GM10266 (cell line): Measurements from ENCODE around the gene PLXNA4.

Experiments used
- DNase-seq: peaks from one replicate; pipeline ENCODE4 v3.0.0; 2012; ENCODE audit errors: extremely low spot score
- TF ChIP-seq, protein P1 (sequence below): IDR thresholded peaks from 2 replicates; pipeline ENCODE4 v1.5.1; 2012; ENCODE audit warnings: mild to moderate bottlenecking, low read depth; ENCODE audit not compliant: control insufficient read depth, insufficient read depth; ENCODE audit errors: missing control alignments

PLXNA4 gene

DNA sequence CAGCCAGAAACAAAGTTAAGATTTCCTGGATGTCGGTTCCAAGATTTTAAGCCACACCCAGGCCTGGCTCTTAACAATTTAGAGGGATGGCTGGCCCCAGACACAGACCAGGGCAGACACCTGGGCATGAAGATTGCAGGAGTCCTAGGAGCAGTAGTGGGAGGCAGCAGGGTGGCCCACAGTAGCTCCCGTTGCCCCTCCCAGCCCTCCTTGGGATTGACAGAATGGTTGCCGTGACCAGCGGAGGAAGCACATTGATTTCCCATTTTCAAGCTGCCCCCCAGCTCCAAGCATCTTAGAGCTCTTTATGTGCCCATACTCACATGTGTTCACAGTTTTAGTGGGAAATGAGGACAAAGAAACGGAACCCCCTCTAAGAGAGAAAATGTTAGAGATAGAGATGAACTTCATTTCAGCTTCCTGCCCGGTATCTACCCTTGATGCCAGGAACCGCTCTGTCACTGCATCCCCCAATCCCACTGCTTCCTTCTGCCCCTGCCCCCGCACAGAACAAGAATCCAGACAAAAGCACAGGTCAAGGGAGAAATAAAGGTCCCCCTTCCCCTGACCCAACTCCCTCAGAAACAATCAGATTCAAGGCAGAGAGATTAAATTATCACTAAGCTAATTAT lies 101.1 kb downstream of the PLXNA4 start:
- no peak for DNase-seq

DNA sequence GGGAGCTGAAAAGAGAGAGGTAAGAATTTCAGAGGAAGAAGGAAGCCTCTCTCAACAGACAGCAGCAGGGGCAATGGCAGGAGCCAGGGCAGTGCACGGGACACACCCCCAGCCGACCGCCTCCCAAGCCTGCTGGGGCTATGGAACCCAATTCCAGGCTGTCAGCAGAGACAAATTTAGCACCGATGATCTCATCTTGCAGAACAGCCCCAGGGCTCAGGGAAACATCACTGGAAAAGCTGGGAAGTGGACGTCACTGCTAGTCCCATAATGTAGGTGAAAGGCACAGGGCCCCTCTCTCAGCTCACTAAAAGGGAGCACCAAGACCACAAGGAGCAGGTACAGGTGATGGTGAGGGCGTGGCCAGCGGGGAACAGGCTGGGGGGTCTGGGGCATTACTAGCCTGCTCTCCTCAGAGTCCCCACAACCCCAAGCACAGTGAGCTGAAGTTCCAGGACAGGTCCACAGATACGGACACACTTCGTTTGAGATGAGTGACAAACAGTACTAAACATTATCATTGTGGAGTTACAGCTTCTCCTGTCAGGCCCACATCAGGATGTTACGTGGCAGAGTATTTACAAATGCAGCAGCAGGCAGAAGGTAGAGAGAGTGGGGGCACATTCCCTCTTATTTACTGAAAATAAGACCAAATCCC lies 103.7 kb downstream of the PLXNA4 start:
- DNase-seq = no peak

More for the DNA sequence above, 101.1 kb downstream of the PLXNA4 start:
- TF ChIP-seq, protein P1, sequence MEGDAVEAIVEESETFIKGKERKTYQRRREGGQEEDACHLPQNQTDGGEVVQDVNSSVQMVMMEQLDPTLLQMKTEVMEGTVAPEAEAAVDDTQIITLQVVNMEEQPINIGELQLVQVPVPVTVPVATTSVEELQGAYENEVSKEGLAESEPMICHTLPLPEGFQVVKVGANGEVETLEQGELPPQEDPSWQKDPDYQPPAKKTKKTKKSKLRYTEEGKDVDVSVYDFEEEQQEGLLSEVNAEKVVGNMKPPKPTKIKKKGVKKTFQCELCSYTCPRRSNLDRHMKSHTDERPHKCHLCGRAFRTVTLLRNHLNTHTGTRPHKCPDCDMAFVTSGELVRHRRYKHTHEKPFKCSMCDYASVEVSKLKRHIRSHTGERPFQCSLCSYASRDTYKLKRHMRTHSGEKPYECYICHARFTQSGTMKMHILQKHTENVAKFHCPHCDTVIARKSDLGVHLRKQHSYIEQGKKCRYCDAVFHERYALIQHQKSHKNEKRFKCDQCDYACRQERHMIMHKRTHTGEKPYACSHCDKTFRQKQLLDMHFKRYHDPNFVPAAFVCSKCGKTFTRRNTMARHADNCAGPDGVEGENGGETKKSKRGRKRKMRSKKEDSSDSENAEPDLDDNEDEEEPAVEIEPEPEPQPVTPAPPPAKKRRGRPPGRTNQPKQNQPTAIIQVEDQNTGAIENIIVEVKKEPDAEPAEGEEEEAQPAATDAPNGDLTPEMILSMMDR = no peak

DNA sequence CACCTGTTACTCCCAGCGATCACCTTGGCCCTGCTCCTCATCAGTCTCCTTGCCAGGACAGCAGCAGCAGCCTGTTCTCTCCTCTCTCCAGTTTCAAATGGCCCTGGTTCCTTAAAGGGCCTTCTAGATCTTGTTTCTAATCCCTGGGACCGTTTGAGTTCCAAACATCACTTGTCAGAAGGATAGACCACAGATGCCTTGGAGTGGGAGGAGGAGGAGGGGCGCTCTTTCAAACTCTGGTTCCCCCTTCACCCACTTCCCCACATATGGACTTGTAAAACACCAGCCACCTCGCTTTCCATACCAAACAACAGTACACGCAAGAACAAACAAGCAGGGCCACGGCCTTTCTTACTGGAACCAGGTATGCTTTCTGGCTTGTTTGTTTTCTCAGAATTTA lies 104.8 kb downstream of the PLXNA4 start:
- DNase-seq = no peak
- TF ChIP-seq, protein P1 = no peak

More for the DNA sequence above, 103.7 kb downstream of the PLXNA4 start:
- TF ChIP-seq, protein P1 = no peak

DNA sequence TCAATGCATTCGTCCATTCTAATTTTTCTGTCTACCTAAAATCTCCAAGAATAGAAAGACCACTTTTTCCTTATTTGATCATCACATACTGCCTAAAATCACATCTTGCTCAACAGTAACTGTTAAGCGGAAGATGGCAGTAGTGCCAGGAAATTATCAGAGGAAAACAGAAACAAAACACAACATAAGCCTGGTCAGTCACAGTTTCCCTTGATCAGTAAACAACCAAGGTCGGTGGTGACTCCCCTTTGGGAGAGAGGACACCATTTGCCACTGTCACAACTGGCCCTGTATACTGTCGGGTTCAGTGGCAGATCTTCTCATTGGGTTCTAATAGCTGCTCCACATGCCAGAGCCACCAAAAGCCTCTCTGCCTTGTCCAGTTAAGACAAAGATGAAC lies 106.6 kb downstream of the PLXNA4 start:
- no peak for DNase-seq
- TF ChIP-seq, protein P1 = no peak

DNA sequence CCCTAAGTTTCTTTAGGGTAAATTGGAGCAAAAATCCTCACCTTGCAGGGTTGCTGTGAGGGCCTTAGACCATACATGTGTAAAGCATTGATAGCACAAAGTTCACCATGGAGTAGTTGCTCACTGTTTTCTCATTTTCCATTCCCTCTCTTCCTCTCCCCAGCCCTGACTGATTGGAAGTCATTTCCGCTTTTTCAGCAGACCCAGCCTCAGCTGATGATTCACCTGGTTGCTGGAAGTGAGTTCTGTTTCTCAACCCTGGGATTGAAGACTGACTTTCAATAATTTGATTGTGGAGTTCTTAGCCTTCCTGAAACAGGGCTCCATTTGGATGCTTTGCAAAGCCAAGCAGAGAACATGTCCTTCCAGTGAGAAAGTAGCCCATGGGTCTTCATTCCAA lies 107.0 kb downstream of the PLXNA4 start:
- TF ChIP-seq, protein P1 = no peak
- DNase-seq = no peak

DNA sequence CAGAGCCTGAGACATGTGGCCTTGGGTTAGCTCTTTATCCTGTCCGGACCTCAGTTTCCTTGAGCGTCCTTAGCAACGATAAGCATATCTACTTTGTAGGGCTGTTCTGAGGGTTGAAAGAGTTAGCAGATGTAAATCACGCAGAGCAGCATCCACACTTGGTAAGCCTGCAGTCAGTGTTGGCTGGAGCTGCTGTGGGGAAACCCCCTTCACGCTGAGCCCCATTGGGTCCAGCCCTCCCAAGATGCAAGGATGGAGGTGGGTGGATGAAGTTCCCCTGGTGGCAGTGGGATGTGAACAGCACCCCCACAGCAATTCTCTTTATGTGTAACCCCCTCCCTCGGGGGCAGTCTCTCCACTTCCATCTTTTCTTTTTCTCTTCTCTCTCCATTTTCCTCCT lies 109.9 kb downstream of the PLXNA4 start:
- TF ChIP-seq, protein P1 = no peak
- DNase-seq = no peak

DNA sequence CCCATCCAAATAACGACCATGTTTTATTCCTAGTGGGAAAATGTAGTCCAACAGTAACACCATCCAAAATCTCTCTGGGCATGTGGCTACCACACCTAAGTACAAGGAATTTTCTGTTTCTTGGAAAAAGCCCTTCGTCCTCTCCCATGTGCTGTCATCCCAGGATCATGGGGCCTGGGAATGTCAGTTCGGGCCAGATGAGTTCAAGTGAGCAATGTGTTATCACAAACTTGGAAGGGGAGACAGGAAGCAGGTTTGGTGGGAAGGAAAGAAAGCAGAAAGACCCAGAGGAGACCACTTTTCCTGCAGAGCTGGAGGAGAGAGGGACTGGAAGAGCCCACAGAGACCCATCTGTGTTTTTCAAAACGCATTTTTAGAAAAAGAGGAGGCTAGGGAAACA lies 110.8 kb downstream of the PLXNA4 start:
- TF ChIP-seq, protein P1 = no peak

More for the DNA sequence above, 110.8 kb downstream of the PLXNA4 start:
- no peak for DNase-seq
